SU-DHL-6 (cell line): ENCODE measurements around the gene ZNF488.

Source experiments
- H2AFZ ChIP-seq: fragments of 200-600 bp; sonication (generic); 2 replicates; pipeline ENCODE4 v1.6.1; 2014; ENCODE audit warnings: low read depth, mild to moderate bottlenecking, moderate library complexity, mixed read lengths, antibody characterized with exemption, low read length; ENCODE audit not compliant: severe bottlenecking
- H3F3A ChIP-seq: fragments of 200-600 bp; shearing (Covaris generic); 2 replicates; pipeline ENCODE4 v1.6.0; 2016; ENCODE audit warnings: antibody characterized with exemption, mild to moderate bottlenecking; ENCODE audit not compliant: insufficient read depth
- H3K27ac ChIP-seq: fragments of 200-600 bp; sonication (generic); 2 replicates; pipeline ENCODE4 v1.5.1; 2016; ENCODE audit warnings: low read depth, mild to moderate bottlenecking, low read length, moderate library complexity, mixed read lengths
- H3K27me3 ChIP-seq: fragments of 200-600 bp; sonication (generic), shearing (Covaris generic); 2 replicates; pipeline ENCODE4 v1.6.0; 2014; ENCODE audit warnings: mild to moderate bottlenecking, low read length
- H3K36me3 ChIP-seq: fragments of 200-600 bp; sonication (generic); 2 replicates; pipeline ENCODE4 v1.6.1; 2014; ENCODE audit warnings: mild to moderate bottlenecking, low read length, mixed read lengths
- H3K4me2 ChIP-seq: fragments of 300-600, 200-600 bp; shearing (Covaris generic), sonication (generic); 2 replicates; pipeline ENCODE4 v1.6.0; 2014; ENCODE audit warnings: low read length, low read depth, mild to moderate bottlenecking; ENCODE audit not compliant: poor library complexity, severe bottlenecking
- H3K4me3 ChIP-seq: fragments of 200-600 bp; sonication (generic); 2 replicates; pipeline ENCODE4 v1.5.1; 2014; ENCODE audit warnings: antibody characterized with exemption, low read length, mild to moderate bottlenecking, mixed read lengths; ENCODE audit not compliant: insufficient read depth, poor library complexity, severe bottlenecking
- H3K79me2 ChIP-seq: fragments of 200-600 bp; sonication (generic); 2 replicates; pipeline ENCODE4 v1.6.1; 2014; ENCODE audit warnings: mild to moderate bottlenecking, low read length, moderate library complexity; ENCODE audit not compliant: insufficient read depth
- H3K9ac ChIP-seq: fragments of 200-600 bp; sonication (generic); 2 replicates; pipeline ENCODE4 v1.7.0; 2014; ENCODE audit warnings: mild to moderate bottlenecking, low read length
- H3K9me2 ChIP-seq: fragments of 200-600 bp; sonication (generic); replicated peaks from 2 replicates; pipeline ENCODE4 v1.6.1; 2014; ENCODE audit warnings: low read length; ENCODE audit not compliant: insufficient read depth
- H3K9me3 ChIP-seq: fragments of 200-600 bp; sonication (generic); 2 replicates; pipeline ENCODE4 v1.6.1; 2014; ENCODE audit warnings: low read length, mixed read lengths; ENCODE audit not compliant: insufficient read depth
- H4K20me1 ChIP-seq: fragments of 200-600 bp; sonication (generic); 2 replicates; pipeline ENCODE4 v1.6.1; 2014; ENCODE audit warnings: low read depth, mild to moderate bottlenecking, antibody characterized with exemption, low read length, moderate library complexity, mixed read lengths
- CTCF ChIP-seq: fragments of 200-600 bp; sonication (generic); IDR thresholded peaks from one replicate; pipeline ENCODE4 v1.5.1; 2017; ENCODE audit warnings: antibody characterized with exemption, mild to moderate bottlenecking, low read length, moderate library complexity; ENCODE audit not compliant: insufficient read depth, poor library complexity, severe bottlenecking
- EZH2phosphoT487 ChIP-seq: fragments of 200-600 bp; sonication (generic), shearing (Covaris generic); conservative IDR thresholded peaks from 2 replicates; pipeline ENCODE4 v1.6.1; 2018; ENCODE audit warnings: mild to moderate bottlenecking, antibody characterized with exemption, low read length, moderate library complexity, mixed read lengths

Gene ZNF488

GRCh38 chr10:47356708-47357107 is 27.4 kb downstream of the ZNF488 start:
- Histone ChIP-seq H3K36me3 (no peaks in the 10 kb centered on the region), H3K9ac (no peak overlapping the region), H3F3A (no peaks in the 10 kb centered on the region), H3K9me3 (no peaks in the 10 kb centered on the region), H3K4me3 (no peak overlapping the region), H3K4me2 (no peak overlapping the region), H3K27me3 (no peaks in the 10 kb centered on the region), H3K9me2 (no peaks in the 10 kb centered on the region), H3K79me2 (no peaks in the 10 kb centered on the region), H4K20me1 (no peaks in the 10 kb centered on the region), H3K27ac (no peak overlapping the region), H2AFZ (no peak overlapping the region)
- TF ChIP-seq EZH2phosphoT487 (no peak), CTCF (no peak)

- no peak overlapping the region for H3K27ac ChIP-seq
- H3F3A ChIP-seq = no peaks in the 10 kb centered on the region
- H3K27me3 ChIP-seq = no peaks in the 10 kb centered on the region
- no peaks in the 10 kb centered on the region for H4K20me1 ChIP-seq
- no peaks in the 10 kb centered on the region for H3K9me2 ChIP-seq
- H3K4me3 ChIP-seq = no peak overlapping the region
- H3K9me3 ChIP-seq = no peaks in the 10 kb centered on the region
- no peaks in the 10 kb centered on the region for H3K79me2 ChIP-seq
- TF ChIP-seq CTCF (no peak), EZH2phosphoT487 (no peak)
- no peak overlapping the region for H3K4me2 ChIP-seq
- H3K9ac ChIP-seq = no peak overlapping the region
- H3K36me3 ChIP-seq = no peaks in the 10 kb centered on the region
- H2AFZ ChIP-seq = no peak overlapping the region
These were observed 29.2 kb downstream of the ZNF488 start for GRCh38 chr10:47354900-47355299.

- no peak overlapping the region for H3K27ac ChIP-seq
- H3K4me2 ChIP-seq = no peak overlapping the region
- no peaks in the 10 kb centered on the region for H3K9me2 ChIP-seq
- TF ChIP-seq EZH2phosphoT487 (no peak), CTCF (no peak)
- no peak overlapping the region for H2AFZ ChIP-seq
- H3K79me2 ChIP-seq = no peaks in the 10 kb centered on the region
- no peaks in the 10 kb centered on the region for H3F3A ChIP-seq
- no peak overlapping the region for H3K4me3 ChIP-seq
- H3K27me3 ChIP-seq = no peaks in the 10 kb centered on the region
- no peaks in the 10 kb centered on the region for H3K36me3 ChIP-seq
- no peak overlapping the region for H3K9ac ChIP-seq
- H3K9me3 ChIP-seq = no peaks in the 10 kb centered on the region
- H4K20me1 ChIP-seq = no peaks in the 10 kb centered on the region
These were observed 29.9 kb downstream of the ZNF488 start for GRCh38 chr10:47354165-47354564.
